Left ventricle myocardium inferior (tissue), 1 donor: ENCODE data around the gene DHRS7B. TPM values are rescaled to one million over a fixed set of nuclear protein-coding genes. Genes with fewer than 3 reads are reported as not detected.

ENCODE experiments used
- DNase-seq: peaks from one replicate; pipeline ENCODE4 v3.0.0-alpha.2; 2020
- H3K27ac ChIP-seq: fragments of 200-600 bp; replicated peaks from 2 replicates; pipeline ENCODE4 v1.8.0; 2021
- H3K27me3 ChIP-seq: fragments of 200-600 bp; 2 replicates; pipeline ENCODE4 v1.8.0; 2021; ENCODE audit warnings: low read depth
- H3K36me3 ChIP-seq: fragments of 200-600 bp; 2 replicates; pipeline ENCODE4 v1.8.0; 2021
- H3K4me1 ChIP-seq: fragments of 200-600 bp; 2 replicates; pipeline ENCODE4 v1.8.0; 2021
- H3K4me3 ChIP-seq: fragments of 200-600 bp; 2 replicates; pipeline ENCODE4 v1.8.0; 2021; ENCODE audit warnings: mild to moderate bottlenecking, moderate library complexity
- H3K9me3 ChIP-seq: fragments of 200-600 bp; replicated peaks from 2 replicates; pipeline ENCODE4 v1.8.0; 2021
- intact Hi-C: fragments of 100-400 bp; cut with micrococcal nuclease; formaldehyde crosslinking; loops from one replicate; pipeline ENCODE4 v1.11.0; 2022
- total RNA-seq: library from RNA; stranded (reverse); fragmentation: NEBNext Ultra II Directional; extraction: Animal tissue kit (Norgen Biotek cat#: 25700); gene quantifications from one replicate; pipeline ENCODE4 v1.2.1, GENCODE V29; 2021
- TF ChIP-seq, protein P1 (sequence below): fragments of 200-600 bp; IDR thresholded peaks from 2 replicates; pipeline ENCODE4 v1.8.0; 2021; ENCODE audit warnings: antibody characterized with exemption, mild to moderate bottlenecking, borderline replicate concordance
- donor health status: DM: no; HTN: yes; CAD: no; lungs with severe emphysema.

The DHRS7B gene
- total RNA-seq, 1 donor from 2014 or later: 33.4 TPM

DNA sequence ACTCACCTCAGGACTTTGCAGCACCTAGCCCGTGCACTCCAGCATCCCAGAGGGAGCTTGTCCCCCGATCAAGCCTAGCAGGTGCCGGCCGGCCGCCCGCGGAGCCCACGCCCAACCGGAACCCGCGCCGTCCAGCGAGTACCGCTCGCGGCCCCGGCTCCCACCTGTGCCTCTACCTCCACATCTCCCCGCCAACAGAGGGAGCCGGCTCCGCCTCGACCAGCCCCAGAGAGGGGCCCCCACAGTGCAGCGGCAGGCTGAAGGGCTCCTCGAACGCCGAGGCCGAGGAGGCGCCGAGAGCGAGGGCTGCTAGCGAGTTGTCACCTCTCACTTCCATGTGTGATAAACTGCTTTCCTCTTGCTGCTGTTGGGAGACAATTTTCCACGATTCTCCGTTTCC, 41.1 kb upstream of the DHRS7B start:
- intact Hi-C loops: no loop called here
- no peak for DNase-seq
- peaks cover 18% of the 10 kb centered on the region for H3K27me3 ChIP-seq
- TF ChIP-seq, protein P1, sequence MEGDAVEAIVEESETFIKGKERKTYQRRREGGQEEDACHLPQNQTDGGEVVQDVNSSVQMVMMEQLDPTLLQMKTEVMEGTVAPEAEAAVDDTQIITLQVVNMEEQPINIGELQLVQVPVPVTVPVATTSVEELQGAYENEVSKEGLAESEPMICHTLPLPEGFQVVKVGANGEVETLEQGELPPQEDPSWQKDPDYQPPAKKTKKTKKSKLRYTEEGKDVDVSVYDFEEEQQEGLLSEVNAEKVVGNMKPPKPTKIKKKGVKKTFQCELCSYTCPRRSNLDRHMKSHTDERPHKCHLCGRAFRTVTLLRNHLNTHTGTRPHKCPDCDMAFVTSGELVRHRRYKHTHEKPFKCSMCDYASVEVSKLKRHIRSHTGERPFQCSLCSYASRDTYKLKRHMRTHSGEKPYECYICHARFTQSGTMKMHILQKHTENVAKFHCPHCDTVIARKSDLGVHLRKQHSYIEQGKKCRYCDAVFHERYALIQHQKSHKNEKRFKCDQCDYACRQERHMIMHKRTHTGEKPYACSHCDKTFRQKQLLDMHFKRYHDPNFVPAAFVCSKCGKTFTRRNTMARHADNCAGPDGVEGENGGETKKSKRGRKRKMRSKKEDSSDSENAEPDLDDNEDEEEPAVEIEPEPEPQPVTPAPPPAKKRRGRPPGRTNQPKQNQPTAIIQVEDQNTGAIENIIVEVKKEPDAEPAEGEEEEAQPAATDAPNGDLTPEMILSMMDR: no peak
- no peak overlapping the region for H3K4me3 ChIP-seq
- no peaks in the 10 kb centered on the region for H3K36me3 ChIP-seq
- no peaks in the 10 kb centered on the region for H3K9me3 ChIP-seq
- no peaks in the 10 kb centered on the region for H3K4me1 ChIP-seq
- H3K27ac ChIP-seq: no peak overlapping the region

DNA sequence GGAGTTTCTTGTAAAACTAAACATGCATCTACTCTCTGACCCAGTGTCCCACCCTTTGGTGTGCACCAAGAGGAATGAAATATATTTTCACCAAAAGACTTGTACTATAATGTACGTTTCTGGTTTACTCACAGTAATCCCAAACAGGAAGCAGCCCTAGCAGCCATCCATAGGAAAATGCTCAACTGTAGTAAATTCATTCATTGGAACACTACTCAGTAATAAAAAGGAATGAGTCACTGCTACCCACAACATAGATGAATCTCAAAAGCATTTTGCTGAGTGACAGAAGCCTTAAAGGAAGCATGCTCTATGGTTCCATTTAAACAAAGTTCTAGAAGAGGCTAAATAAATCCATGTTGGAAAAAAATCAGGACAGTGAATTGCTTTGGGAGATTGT, 37.6 kb upstream of the DHRS7B start:
- no peaks in the 10 kb centered on the region for H3K36me3 ChIP-seq

DNA sequence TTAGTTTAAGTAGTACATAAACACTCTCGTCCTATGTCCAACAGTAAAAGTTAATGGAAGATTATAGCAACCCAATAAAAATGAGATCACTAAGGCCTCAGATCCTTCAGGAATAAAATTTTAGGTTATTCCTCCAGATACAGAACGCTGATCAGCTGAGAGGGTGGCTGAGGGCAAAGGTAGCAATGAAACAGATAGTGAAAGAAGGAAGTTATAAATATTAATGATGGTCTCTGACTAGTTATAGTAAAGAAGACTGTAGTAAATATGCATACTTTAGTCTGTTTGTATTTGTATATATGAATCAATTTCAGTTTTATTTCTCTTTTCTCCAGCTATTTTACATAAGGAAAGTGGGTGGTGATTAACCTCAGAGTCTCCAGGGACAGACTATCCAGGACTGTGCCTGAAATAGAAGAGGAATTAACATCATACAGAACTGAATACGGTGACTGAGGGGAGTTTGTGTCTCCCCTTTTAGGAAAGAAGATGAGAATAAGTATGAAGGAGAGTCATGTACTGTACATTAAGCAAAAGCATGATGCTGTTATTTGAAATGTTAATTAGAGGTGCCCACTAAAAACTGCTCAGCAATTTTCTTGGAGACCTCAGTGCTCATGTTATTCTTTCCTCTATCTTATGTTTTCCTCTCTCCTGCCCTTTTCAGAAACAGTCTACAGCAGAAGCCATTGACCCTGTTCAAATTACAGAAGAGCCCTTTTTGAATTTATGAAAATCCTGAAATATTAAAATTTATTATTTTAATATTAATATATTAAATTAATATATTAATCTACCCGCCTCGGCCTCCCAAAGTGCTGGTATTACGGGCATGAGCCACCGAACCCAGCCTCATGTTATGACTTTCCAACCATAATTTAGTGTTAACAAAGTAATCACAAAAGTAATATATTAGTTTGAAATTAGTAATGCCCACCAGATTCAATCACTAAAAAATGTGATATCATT, 36.5 kb upstream of the DHRS7B start:
- H3K4me3 ChIP-seq: no peak overlapping the region
- no peaks in the 10 kb centered on the region for H3K9me3 ChIP-seq
- no peaks in the 10 kb centered on the region for H3K36me3 ChIP-seq
- no peak for DNase-seq
- no peaks in the 10 kb centered on the region for H3K4me1 ChIP-seq
- intact Hi-C loops: no loop called here
- H3K27me3 ChIP-seq: peaks cover 8% of the 10 kb centered on the region
- H3K27ac ChIP-seq: no peak overlapping the region
- TF ChIP-seq, protein P1: no peak

More for the DNA sequence above, 37.6 kb upstream of the DHRS7B start:
- Histone ChIP-seq H3K4me1 (no peaks in the 10 kb centered on the region), H3K27me3 (peaks cover 16% of the 10 kb centered on the region), H3K9me3 (no peaks in the 10 kb centered on the region), H3K27ac (no peak overlapping the region), H3K4me3 (no peak overlapping the region)
- intact Hi-C loops: no loop called here
- no peak for DNase-seq
- TF ChIP-seq, protein P1: no peak

DNA sequence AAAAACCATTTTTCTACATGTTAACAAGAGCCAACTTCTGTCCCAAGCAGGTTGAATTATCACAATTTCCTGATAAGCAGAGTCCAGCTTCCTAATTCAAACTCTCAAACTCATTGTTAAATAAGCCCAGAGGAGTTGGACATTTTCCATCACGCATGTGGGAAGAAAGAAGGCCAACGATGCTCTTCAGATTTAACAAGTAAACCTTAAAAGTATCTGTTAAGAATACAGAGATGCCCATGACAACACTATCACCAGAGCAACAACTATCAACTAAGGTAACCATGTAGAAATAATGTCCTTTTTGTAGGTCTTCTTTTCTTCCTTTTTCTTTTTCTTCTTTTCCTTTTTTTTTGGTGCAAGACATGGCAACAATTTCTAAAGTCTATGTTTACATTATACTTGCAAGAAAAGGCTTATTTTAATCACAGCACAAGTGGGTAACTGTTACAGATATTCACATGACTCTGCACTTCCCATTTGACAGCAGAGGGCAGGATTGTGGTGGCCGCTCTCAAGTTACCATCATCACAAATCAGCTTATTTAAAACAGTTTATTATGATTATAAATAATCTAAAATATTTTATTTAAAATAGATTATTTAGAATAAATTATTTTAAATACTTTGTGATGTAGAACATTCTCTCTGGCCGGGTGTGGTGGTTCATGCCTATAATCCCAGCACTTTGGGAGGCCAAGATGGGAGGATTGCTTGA, 35.7 kb upstream of the DHRS7B start:
- Histone ChIP-seq H3K27ac (no peak overlapping the region), H3K4me3 (no peak overlapping the region), H3K4me1 (no peaks in the 10 kb centered on the region), H3K36me3 (no peaks in the 10 kb centered on the region), H3K9me3 (no peaks in the 10 kb centered on the region), H3K27me3 (no peaks in the 10 kb centered on the region)
- TF ChIP-seq, protein P1: no peak
- no peak for DNase-seq
- intact Hi-C loops: no loop called here

DNA sequence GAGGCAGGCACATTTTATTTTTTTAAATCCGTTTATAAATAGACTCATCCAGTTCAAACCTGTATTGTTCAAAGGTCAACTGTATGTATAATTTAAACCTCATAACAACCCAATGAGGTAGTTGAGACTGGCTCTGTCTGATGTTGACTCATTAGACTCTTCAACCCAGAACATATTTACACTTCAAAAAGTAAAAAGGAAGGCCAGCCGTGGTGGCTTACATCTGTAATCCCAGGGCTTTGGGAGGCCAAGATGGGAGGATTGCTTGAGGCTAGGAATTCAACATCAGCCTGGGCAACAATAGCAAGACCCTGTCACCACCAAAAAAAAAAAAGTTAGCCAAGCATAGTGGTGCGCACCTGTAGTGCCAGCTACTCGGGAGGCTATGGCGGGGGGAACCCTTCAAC, 32.5 kb upstream of the DHRS7B start:
- Histone ChIP-seq H3K27ac (no peak overlapping the region), H3K4me1 (peaks cover 8% of the 10 kb centered on the region), H3K9me3 (no peaks in the 10 kb centered on the region), H3K27me3 (no peaks in the 10 kb centered on the region), H3K36me3 (no peaks in the 10 kb centered on the region), H3K4me3 (no peak overlapping the region)
- TF ChIP-seq, protein P1: no peak
- no peak for DNase-seq
- intact Hi-C loops: no loop called here
